Hepatocyte (in vitro differentiated cells): ENCODE measurements around the gene SLC2A11. TPM values are rescaled to one million over a fixed set of nuclear protein-coding genes. Genes with fewer than 3 reads are reported as not detected.
A peak's percentile ranks its signal among the peaks of the same experiment; 100 is the strongest.
"Not testable (repeated sequence)": the region's sequence is repeated elsewhere in the genome, so short reads cannot be mapped to it uniquely, and the experiment has no call there.

ENCODE experiments used
- DNase-seq: peaks from one replicate; pipeline ENCODE4 v3.0.0-alpha.2; 2016; ENCODE audit warnings: low spot score
- H2AFZ ChIP-seq: fragments of 200-600 bp; sonication (generic); 2 replicates; pipeline ENCODE4 v1.6.0; 2016; ENCODE audit warnings: antibody characterized with exemption, mild to moderate bottlenecking
- H3K27ac ChIP-seq: fragments of 200-600 bp; sonication (generic); 2 replicates; pipeline ENCODE4 v1.5.1; 2016; ENCODE audit warnings: mild to moderate bottlenecking
- H3K27me3 ChIP-seq: fragments of 200-600 bp; sonication (generic); 2 replicates; pipeline ENCODE4 v1.6.1; 2016
- H3K36me3 ChIP-seq: fragments of 200-600 bp; sonication (generic); replicated peaks from 2 replicates; pipeline ENCODE4 v1.5.1; 2016; ENCODE audit warnings: low read depth; ENCODE audit not compliant: insufficient read depth
- H3K4me1 ChIP-seq: fragments of 200-600 bp; sonication (generic); 2 replicates; pipeline ENCODE4 v1.5.1; 2016; ENCODE audit warnings: mild to moderate bottlenecking, moderate library complexity; ENCODE audit not compliant: insufficient read depth
- H3K4me2 ChIP-seq: fragments of 200-600 bp; sonication (generic); 2 replicates; pipeline ENCODE4 v1.6.0; 2016
- H3K4me3 ChIP-seq: fragments of 200-600 bp; sonication (generic); 2 replicates; pipeline ENCODE4 v1.5.1; 2016; ENCODE audit warnings: mild to moderate bottlenecking
- H3K79me2 ChIP-seq: fragments of 200-600 bp; sonication (generic); 2 replicates; pipeline ENCODE4 v1.6.0; 2017; ENCODE audit warnings: mild to moderate bottlenecking
- H3K9me2 ChIP-seq: fragments of 200-600 bp; sonication (generic); replicated peaks from 2 replicates; pipeline ENCODE4 v1.6.0; 2017; ENCODE audit warnings: mild to moderate bottlenecking; ENCODE audit not compliant: insufficient read depth
- H3K9me3 ChIP-seq: fragments of 200-600 bp; sonication (generic); 2 replicates; pipeline ENCODE4 v1.5.1; 2016; ENCODE audit warnings: low read depth, mild to moderate bottlenecking
- H4K20me1 ChIP-seq: fragments of 200-600 bp; sonication (generic); 2 replicates; pipeline ENCODE4 v1.6.0; 2016; ENCODE audit warnings: mild to moderate bottlenecking; ENCODE audit not compliant: insufficient read depth, poor library complexity, severe bottlenecking
- CTCF ChIP-seq: fragments of 200-600 bp; sonication (generic); IDR thresholded peaks from 2 replicates; pipeline ENCODE4 v1.5.1; 2016; ENCODE audit warnings: antibody characterized with exemption, mild to moderate bottlenecking; ENCODE audit not compliant: poor library complexity
- EZH2 ChIP-seq: fragments of 200-600 bp; sonication (generic); IDR thresholded peaks from 2 replicates; pipeline ENCODE4 v1.6.1; 2016; ENCODE audit warnings: antibody characterized with exemption, mild to moderate bottlenecking, borderline replicate concordance
- EZH2phosphoT487 ChIP-seq: fragments of 200-600 bp; sonication (generic); IDR thresholded peaks from one replicate; pipeline ENCODE4 v1.6.1; 2018; ENCODE audit warnings: antibody characterized with exemption, mild to moderate bottlenecking, low read depth, moderate library complexity; ENCODE audit not compliant: unreplicated experiment, severe bottlenecking
- WGBS: methylation state at CpG from one replicate; pipeline ENCODE4 v1.1.6; 2016; ENCODE audit warnings: low lambda C conversion rate; ENCODE audit errors: missing lambda C conversion rate; 5-methylcytosine and 5-hydroxymethylcytosine counted together
- polyA plus RNA-seq: library from polyadenylated mRNA; unstranded; fragments of >200 nt; fragmentation: Nextera tagmentation; extraction: Ambion mirVana; gene quantifications from 2 replicates; pipeline ENCODE4 v1.2.1, GENCODE V29; 2016
- total RNA-seq: library from RNA; depleted of rRNA; stranded (reverse); fragments of >200 nt; gene quantifications from 2 replicates; pipeline ENCODE4 v1.2.3, GENCODE V29; 2014

SLC2A11 gene
- total and polyA plus RNA-seq, 2 experiments from 2014 or later: 15.0 TPM

- Histone ChIP-seq H3K4me3 (peak overlapping the region; percentile 19), H3K4me2 (peak overlapping the region; percentile 76), H3K4me1 (peaks cover 21% of the 10 kb centered on the region), H3K9me3 (no peaks in the 10 kb centered on the region), H4K20me1 (no peaks in the 10 kb centered on the region), H3K27ac (peak overlapping the region; percentile 91), H3K79me2 (peaks cover 6% of the 10 kb centered on the region), H3K36me3 (no peaks in the 10 kb centered on the region), H3K9me2 (no peaks in the 10 kb centered on the region), H3K27me3 (no peaks in the 10 kb centered on the region), H2AFZ (peak overlapping the region; percentile 28)
- WGBS: under 1% methylated on average over 44 of the region's 44 CpGs
- peak; percentile 100 for DNase-seq
- TF ChIP-seq EZH2phosphoT487 (no peak), CTCF (no peak), EZH2 (no peak)
Measured at GRCh38 chr22:23913661-23914353, 56.1 kb downstream of the SLC2A11 start.

- H3K4me1 ChIP-seq: peaks cover 11% of the 10 kb centered on the region
- peaks cover 6% of the 10 kb centered on the region for H3K79me2 ChIP-seq
Measured at GRCh38 chr22:23915290-23915689, 57.6 kb downstream of the SLC2A11 start.

DNA sequence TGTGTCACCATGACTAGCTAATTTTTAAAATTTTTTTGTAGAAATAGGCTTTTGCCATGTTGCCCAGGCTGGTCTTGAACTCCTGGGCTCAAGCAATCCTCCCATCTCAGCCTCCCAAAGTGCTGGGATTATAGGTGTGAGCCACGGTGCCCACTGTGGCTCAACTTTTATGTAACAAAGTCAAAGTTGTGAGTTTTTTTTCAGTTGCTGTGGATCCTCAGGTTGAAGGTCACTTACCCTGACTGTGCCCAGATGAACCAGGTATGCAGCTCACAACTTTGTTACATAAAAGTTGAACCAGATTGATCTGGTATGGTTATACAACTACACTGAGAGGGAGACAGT lies 62.6 kb downstream of the SLC2A11 start:
- not testable (repeated sequence) for H3K79me2 ChIP-seq, H3K4me1 ChIP-seq, H2AFZ ChIP-seq, H4K20me1 ChIP-seq, H3K36me3 ChIP-seq, H3K4me2 ChIP-seq, H3K27me3 ChIP-seq, H3K9me3 ChIP-seq, H3K4me3 ChIP-seq, H3K9me2 ChIP-seq
- 93% methylated on average over 1 of the region's 1 CpG for WGBS
- peak; percentile 1 for DNase-seq
- H3K27ac ChIP-seq: peak overlapping the region; percentile 77

More at GRCh38 chr22:23915290-23915689, 57.6 kb downstream of the SLC2A11 start:
- no peaks in the 10 kb centered on the region for H3K27me3 ChIP-seq
- no peaks in the 10 kb centered on the region for H3K36me3 ChIP-seq
- TF ChIP-seq EZH2phosphoT487: no peak
- no peak for TF ChIP-seq CTCF
- no peak for TF ChIP-seq EZH2
- H3K4me2 ChIP-seq: no peak overlapping the region
- WGBS: 96% methylated on average over 3 of the region's 3 CpGs
- H3K4me3 ChIP-seq: no peak overlapping the region
- no peaks in the 10 kb centered on the region for H3K9me2 ChIP-seq
- no peaks in the 10 kb centered on the region for H4K20me1 ChIP-seq
- H2AFZ ChIP-seq: no peak overlapping the region
- DNase-seq: peak; percentile 5
- H3K27ac ChIP-seq: peak overlapping the region; percentile 64
- H3K9me3 ChIP-seq: no peaks in the 10 kb centered on the region

GRCh38 chr22:23921586-23922201 lies 64.0 kb downstream of the SLC2A11 start:
- DNase-seq: peak; percentile 5
- not testable (repeated sequence) for H3K27ac ChIP-seq, H3K4me2 ChIP-seq, H4K20me1 ChIP-seq, H3K4me3 ChIP-seq, H3K9me3 ChIP-seq, H3K27me3 ChIP-seq, H3K4me1 ChIP-seq, H3K36me3 ChIP-seq, H2AFZ ChIP-seq, H3K9me2 ChIP-seq, H3K79me2 ChIP-seq
- WGBS: 94% methylated on average over 13 of the region's 13 CpGs
